H1 (cell line): ENCODE data around the gene PPP2R1A. TPM values are rescaled to one million over a fixed set of nuclear protein-coding genes. Genes with fewer than 3 reads are reported as not detected.

Source experiments
- CTCF ChIA-PET: fragments of 300-600 bp; sonication (Branson Sonifier 250); formaldehyde crosslinking; loops from one replicate; lab custom pipeline; 2021; ENCODE audit not compliant: partially characterized antibody; lab: Charles Lee
- POLR2A ChIA-PET: fragments of 300-600 bp; sonication (Branson Sonifier 250); formaldehyde crosslinking; loops from one replicate; lab custom pipeline; 2021; ENCODE audit warnings: inconsistent platforms; ENCODE audit not compliant: partially characterized antibody; lab: Charles Lee
- DNase-seq, 2 experiments: peaks; one replicate each; pipeline versions ENCODE4 v3.0.0 to v3.0.0-alpha.2; 2010 to 2022; ENCODE audit warnings: low spot score in 2 of 2, low read depth in 1 of 2, mixed read lengths in 1 of 2
- FAIRE-seq: peaks from 2 replicates; lab custom pipeline; 2011; peaks lifted over from hg19 to GRCh38; lab: Jason Lieb, UNC
- H2AFZ ChIP-seq: 2 replicates; pipeline ENCODE4 v1.8.1; 2012; ENCODE audit warnings: low read length, inconsistent platforms
- H2AK5ac ChIP-seq: 2 replicates; pipeline ENCODE4 v1.6.1; 2013; ENCODE audit warnings: low read depth, low read length
- H2BK120ac ChIP-seq: replicated peaks from 2 replicates; pipeline ENCODE3; 2013; ENCODE audit warnings: low read depth, low read length, inconsistent platforms
- H2BK12ac ChIP-seq: 2 replicates; pipeline ENCODE4 v1.6.1; 2013; ENCODE audit warnings: low read depth, low read length
- H2BK15ac ChIP-seq: 2 replicates; pipeline ENCODE4 v1.6.1; 2013; ENCODE audit warnings: low read length
- H2BK20ac ChIP-seq: 2 replicates; pipeline ENCODE4 v1.6.1; 2013; ENCODE audit warnings: low read length
- H2BK5ac ChIP-seq: 2 replicates; pipeline ENCODE4 v1.6.1; 2013; ENCODE audit warnings: low read depth, low read length
- H3K14ac ChIP-seq: 2 replicates; pipeline ENCODE4 v1.6.1; 2013; ENCODE audit warnings: inconsistent platforms; ENCODE audit not compliant: insufficient read length
- H3K18ac ChIP-seq: 2 replicates; pipeline ENCODE4 v1.6.1; 2013; ENCODE audit warnings: low read length; ENCODE audit errors: extremely low read depth
- H3K23ac ChIP-seq: 2 replicates; pipeline ENCODE4 v1.6.1; 2013; ENCODE audit warnings: inconsistent platforms; ENCODE audit not compliant: insufficient read length
- H3K23me2 ChIP-seq: 2 replicates; pipeline ENCODE4 v1.6.1; 2013; ENCODE audit warnings: low read depth, low read length
- H3K27ac ChIP-seq: 2 replicates; pipeline ENCODE4 v1.6.1; 2011; ENCODE audit warnings: low read depth, low read length, inconsistent platforms
- H3K27me3 ChIP-seq, 4 experiments: replicated peaks in 1 of 4; 1 replicate in 1 of 4; 2 replicates in 3 of 4; pipeline versions ENCODE4 v1.6.1 to v1.8.1; 2011 to 2013; ENCODE audit warnings: low read length in 3 of 4, mild to moderate bottlenecking in 3 of 4, inconsistent platforms in 2 of 4, mixed read lengths in 2 of 4, moderate library complexity in 1 of 4; ENCODE audit not compliant: control insufficient read depth in 3 of 4, insufficient read depth in 3 of 4; ENCODE audit errors: extremely low read depth in 1 of 4
- H3K36me3 ChIP-seq, 4 experiments: 2 replicates each; pipeline versions ENCODE4 v1.6.1 to v1.8.1; 2011 to 2013; ENCODE audit warnings: mild to moderate bottlenecking in 4 of 4, low read length in 3 of 4, moderate library complexity in 2 of 4, control low read depth in 1 of 4, inconsistent platforms in 1 of 4; ENCODE audit not compliant: insufficient read depth in 4 of 4, control insufficient read depth in 2 of 4
- H3K4ac ChIP-seq: replicated peaks from 2 replicates; pipeline ENCODE3; 2013; ENCODE audit warnings: low read length, low read depth, mixed read lengths, inconsistent platforms; ENCODE audit not compliant: insufficient read length
- H3K4me1 ChIP-seq, 4 experiments: replicated peaks in 1 of 4; 1 replicate in 1 of 4; 2 replicates in 3 of 4; pipeline versions ENCODE4 v1.6.1 to v1.8.1; 2011 to 2013; ENCODE audit warnings: low read length in 3 of 4, inconsistent platforms in 2 of 4, mixed read lengths in 1 of 4; ENCODE audit not compliant: insufficient read depth in 4 of 4, control insufficient read depth in 3 of 4
- H3K4me2 ChIP-seq, 2 experiments: 2 replicates each; pipeline versions ENCODE4 v1.6.1 to v1.8.1; 2011 to 2013; ENCODE audit warnings: low read depth in 2 of 2, low read length in 2 of 2, control low read depth in 1 of 2, inconsistent platforms in 1 of 2, mild to moderate bottlenecking in 1 of 2; ENCODE audit not compliant: insufficient read depth in 1 of 2
- H3K4me3 ChIP-seq, 4 experiments: fragments of 200-600, 300-600 bp in 1 of 4; sonication (generic), shearing (Covaris generic), sonication (Bioruptor Twin) in 1 of 4; 2 replicates each; pipeline versions ENCODE4 v1.5.1 to v1.8.1; 2011 to 2016; ENCODE audit warnings: low read length in 4 of 4, low read depth in 3 of 4, control low read depth in 2 of 4, inconsistent platforms in 2 of 4, mild to moderate bottlenecking in 2 of 4, mixed read lengths in 1 of 4, moderate library complexity in 1 of 4; ENCODE audit not compliant: insufficient read depth in 2 of 4; ENCODE audit errors: extremely low read depth in 1 of 4
- H3K56ac ChIP-seq: replicated peaks from 2 replicates; pipeline ENCODE3; 2013; ENCODE audit warnings: low read depth, mild to moderate bottlenecking, mixed read lengths, low read length, inconsistent platforms; ENCODE audit not compliant: insufficient read length
- H3K79me1 ChIP-seq: 2 replicates; pipeline ENCODE4 v1.6.1; 2013; ENCODE audit warnings: low read depth, low read length, control low read depth
- H3K79me2 ChIP-seq, 2 experiments: 2 replicates each; pipeline versions ENCODE4 v1.6.1 to v1.8.1; 2012 to 2013; ENCODE audit warnings: low read length in 2 of 2, mild to moderate bottlenecking in 2 of 2, inconsistent platforms in 1 of 2; ENCODE audit not compliant: insufficient read depth in 2 of 2, control insufficient read depth in 1 of 2
- H3K9ac ChIP-seq, 4 experiments: replicated peaks in 1 of 4; 1 replicate in 1 of 4; 2 replicates in 3 of 4; pipeline versions ENCODE4 v1.6.1 to v1.8.1; 2011 to 2013; ENCODE audit warnings: low read depth in 3 of 4, low read length in 3 of 4, control low read depth in 2 of 4, mild to moderate bottlenecking in 2 of 4, moderate library complexity in 2 of 4, inconsistent platforms in 1 of 4; ENCODE audit errors: extremely low read depth in 1 of 4
- H3K9me3 ChIP-seq, 2 experiments: 2 replicates each; pipeline versions ENCODE4 v1.6.1 to v1.8.1; 2012 to 2013; ENCODE audit warnings: mild to moderate bottlenecking in 2 of 2, moderate library complexity in 2 of 2, control low read depth in 1 of 2, inconsistent platforms in 1 of 2, low read depth in 1 of 2, low read length in 1 of 2, mixed read lengths in 1 of 2; ENCODE audit not compliant: insufficient read depth in 2 of 2
- H4K20me1 ChIP-seq, 2 experiments: replicated peaks in 1 of 2; 2 replicates each; pipeline versions ENCODE3 to v1.8.1; 2011 to 2013; ENCODE audit warnings: inconsistent platforms in 2 of 2, low read length in 2 of 2, mild to moderate bottlenecking in 1 of 2; ENCODE audit not compliant: insufficient read depth in 2 of 2, control insufficient read depth in 1 of 2
- H4K5ac ChIP-seq: 2 replicates; pipeline ENCODE4 v1.6.1; 2013; ENCODE audit warnings: low read length, low read depth, mixed read lengths, inconsistent platforms; ENCODE audit not compliant: insufficient read length
- H4K8ac ChIP-seq: 2 replicates; pipeline ENCODE4 v1.8.0; 2013; ENCODE audit warnings: mild to moderate bottlenecking, moderate library complexity, low read length, inconsistent platforms; ENCODE audit not compliant: insufficient read depth; ENCODE audit errors: extremely low read depth
- H4K91ac ChIP-seq: replicated peaks from 2 replicates; pipeline ENCODE3; 2013; ENCODE audit warnings: low read length, mixed read lengths, inconsistent platforms; ENCODE audit not compliant: insufficient read length
- FOSL1 ChIP-seq: IDR thresholded peaks from 2 replicates; pipeline ENCODE4 v1.6.1; 2011; ENCODE audit warnings: mild to moderate bottlenecking, low read depth, low read length, moderate library complexity; ENCODE audit not compliant: insufficient read depth
- POLR2AphosphoS5 ChIP-seq: IDR thresholded peaks from 2 replicates; pipeline ENCODE4 v1.6.1; 2011; ENCODE audit warnings: low read depth, low read length
- WGBS, 2 experiments: shearing (Covaris generic) in 1 of 2; methylation state at CpG; one replicate each; pipeline versions ENCODE4 v1.1.6 to v1.1.7; 2013 to 2015; ENCODE audit warnings: low lambda C conversion rate in 2 of 2, mixed read lengths in 2 of 2, inconsistent platforms in 1 of 2, low coverage in 1 of 2, missing lambda C conversion rate in 1 of 2; ENCODE audit not compliant: insufficient replicate concordance in 2 of 2, insufficient coverage in 1 of 2, insufficient read length in 1 of 2; ENCODE audit errors: extremely low coverage in 1 of 2, missing lambda C conversion rate in 1 of 2; 5-methylcytosine and 5-hydroxymethylcytosine counted together
- polyA plus RNA-seq, 7 experiments: library from polyadenylated mRNA; depleted of rRNA in 3 of 7; stranded (reverse) in 5 of 7; unstranded in 2 of 7; fragments of >200 nt in 5 of 7; fragments of 200-250 nt in 2 of 7; gene quantifications; 1 replicate in 5 of 7; 2 replicates in 1 of 7; 4 replicates in 1 of 7; pipeline versions ENCODE4 v1.2.1 to v1.2.3, GENCODE V29; 2011 to 2013; ENCODE audit warnings: missing spikeins in 2 of 7, mixed read lengths in 2 of 7
- total RNA-seq: library from RNA; stranded (reverse); fragmentation: NEBNext Ultra II Directional; extraction: Animal tissue kit (Norgen Biotek cat#: 25700); gene quantifications from 2 replicates; pipeline ENCODE4 v1.2.1, GENCODE V29; 2021

PPP2R1A gene
- total and polyA plus RNA-seq, 2 of the 8 experiments (the other 6 are each of a cell fraction or from before 2014, with no cell fraction given), result 380 to 382 TPM

DNA sequence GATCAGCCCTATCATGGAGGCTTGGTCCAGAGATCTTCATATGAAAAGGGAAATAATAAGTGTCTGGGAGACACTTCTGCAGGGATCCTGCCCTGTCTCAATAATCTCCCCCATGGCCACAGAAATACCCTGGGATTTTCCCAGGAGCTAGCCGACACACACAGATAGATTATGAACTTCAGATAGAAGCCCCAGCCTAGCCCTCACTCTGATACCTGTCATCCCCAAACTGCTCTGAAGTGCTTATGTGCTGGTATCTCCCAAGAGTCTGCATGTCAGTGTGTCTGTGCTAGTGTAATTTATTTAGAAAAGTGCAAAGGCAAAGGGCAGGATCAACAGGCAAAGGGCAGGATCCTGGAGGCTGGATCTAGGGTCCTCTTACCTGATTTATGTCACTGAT is 40.8 kb downstream of the PPP2R1A start:
- no peak overlapping the region for H2AFZ ChIP-seq
- H3K4me2 ChIP-seq, result no peak overlapping the region
- H3K23me2 ChIP-seq, result no peaks in the 10 kb centered on the region
- H3K79me2 ChIP-seq, result no peaks in the 10 kb centered on the region
- DNase-seq (no peak), FAIRE-seq (no peak)
- H3K27ac ChIP-seq, result no peak overlapping the region
- H2BK120ac ChIP-seq, result no peak overlapping the region
- no peak overlapping the region for H4K8ac ChIP-seq
- ChIA-PET CTCF (interaction anchor here (0.9 to 1.7 kb wide), 2 partner anchors 18 to 31 kb away, joined by 3 to 7 read pairs; no protein-coding TSS in a partner anchor), POLR2A (interaction anchor here (1.0 to 2.5 kb wide), 4 partner anchors 11 to 93 kb away, joined by 3 to 7 read pairs (median 4); no protein-coding TSS in a partner anchor)
- TF ChIP-seq POLR2AphosphoS5, result 0 out of 2 replicates have a peak, but pooled peaks have one; percentile 21
- no peak for TF ChIP-seq FOSL1
- no peak overlapping the region for H4K5ac ChIP-seq
- peaks cover 0 to 2% of the 10 kb centered on the region in 2 experiments for H4K20me1 ChIP-seq
- no peaks in the 10 kb centered on the region for H3K4me1 ChIP-seq
- H2BK12ac ChIP-seq, result no peak overlapping the region
- 95% methylated on average over 1 of the region's 1 CpG; no CpG with 5 or more reads in 1 of the 2 experiments for WGBS, 2 experiments
- H2AK5ac ChIP-seq, result no peak overlapping the region
- no peak overlapping the region for H3K4ac ChIP-seq
- H2BK20ac ChIP-seq, result no peak overlapping the region
- no peak overlapping the region for H3K18ac ChIP-seq
- no peaks in the 10 kb centered on the region for H3K9me3 ChIP-seq
- no peak overlapping the region for H3K4me3 ChIP-seq
- H2BK5ac ChIP-seq, result no peak overlapping the region
- H3K9ac ChIP-seq, result no peak overlapping the region
- no peak overlapping the region for H4K91ac ChIP-seq
- H3K27me3 ChIP-seq, result no peaks in the 10 kb centered on the region
- H3K56ac ChIP-seq, result no peak overlapping the region
- no peak overlapping the region for H2BK15ac ChIP-seq
- no peaks in the 10 kb centered on the region for H3K79me1 ChIP-seq
- no peak overlapping the region for H3K14ac ChIP-seq
- H3K36me3 ChIP-seq, result peaks cover 10 to 26% (median 24%) of the 10 kb centered on the region in 4 experiments
- H3K23ac ChIP-seq, result no peak overlapping the region
